ENCODE measurements around the gene ACBD6.

ACBD6 gene

GRCh38 chr1:180253585-180254495 lies 248.5 kb downstream of the ACBD6 start:
- DNase-seq = no peak

GRCh38 chr1:180252638-180253536 lies 249.5 kb downstream of the ACBD6 start:
- peak; percentile 84 for DNase-seq

DNA sequence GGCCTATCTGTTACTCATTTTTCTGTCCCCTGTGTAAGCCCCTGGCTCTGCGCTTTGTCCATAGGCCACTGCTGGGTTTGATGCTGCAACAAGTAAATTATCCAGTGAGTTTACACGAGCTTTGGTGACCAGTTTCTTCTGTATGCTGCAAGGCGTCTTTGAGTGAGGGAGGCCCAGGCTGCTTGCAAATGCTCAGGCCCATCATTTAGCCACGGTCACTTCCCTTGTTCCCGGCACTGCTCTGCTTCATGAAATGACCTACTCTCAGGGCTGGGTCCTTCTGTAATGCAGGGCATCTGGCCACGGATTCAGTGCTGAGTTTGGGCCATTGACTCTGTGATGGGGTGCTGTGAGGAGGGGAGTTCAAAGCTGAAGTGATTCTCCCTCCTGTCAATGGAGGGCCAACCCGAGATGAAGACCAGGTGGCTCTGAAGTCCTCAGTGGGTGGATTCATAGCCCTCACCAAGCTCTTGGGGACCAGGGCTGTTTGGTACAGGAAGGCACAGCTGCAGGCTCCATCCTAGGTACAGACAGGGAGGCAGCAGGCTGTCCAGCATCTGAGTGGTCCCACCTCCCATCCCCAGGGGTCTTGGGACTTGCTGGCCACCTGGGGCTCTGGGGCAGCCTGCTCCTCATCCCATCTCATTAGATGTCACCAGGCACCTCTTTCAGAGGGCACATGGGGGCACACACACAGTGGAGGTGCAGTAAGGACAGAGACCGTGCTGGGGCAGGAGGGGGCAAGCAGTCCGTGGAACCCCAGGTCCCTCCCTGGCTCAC lies 250.7 kb downstream of the ACBD6 start:
- DNase-seq = no peak

- no peak for DNase-seq
These were observed 251.4 kb downstream of the ACBD6 start for GRCh38 chr1:180250883-180251509.

GRCh38 chr1:180250499-180250770 lies 251.9 kb downstream of the ACBD6 start:
- no peak for DNase-seq

GRCh38 chr1:180249725-180250498 lies 252.5 kb downstream of the ACBD6 start:
- no peak for DNase-seq

DNA sequence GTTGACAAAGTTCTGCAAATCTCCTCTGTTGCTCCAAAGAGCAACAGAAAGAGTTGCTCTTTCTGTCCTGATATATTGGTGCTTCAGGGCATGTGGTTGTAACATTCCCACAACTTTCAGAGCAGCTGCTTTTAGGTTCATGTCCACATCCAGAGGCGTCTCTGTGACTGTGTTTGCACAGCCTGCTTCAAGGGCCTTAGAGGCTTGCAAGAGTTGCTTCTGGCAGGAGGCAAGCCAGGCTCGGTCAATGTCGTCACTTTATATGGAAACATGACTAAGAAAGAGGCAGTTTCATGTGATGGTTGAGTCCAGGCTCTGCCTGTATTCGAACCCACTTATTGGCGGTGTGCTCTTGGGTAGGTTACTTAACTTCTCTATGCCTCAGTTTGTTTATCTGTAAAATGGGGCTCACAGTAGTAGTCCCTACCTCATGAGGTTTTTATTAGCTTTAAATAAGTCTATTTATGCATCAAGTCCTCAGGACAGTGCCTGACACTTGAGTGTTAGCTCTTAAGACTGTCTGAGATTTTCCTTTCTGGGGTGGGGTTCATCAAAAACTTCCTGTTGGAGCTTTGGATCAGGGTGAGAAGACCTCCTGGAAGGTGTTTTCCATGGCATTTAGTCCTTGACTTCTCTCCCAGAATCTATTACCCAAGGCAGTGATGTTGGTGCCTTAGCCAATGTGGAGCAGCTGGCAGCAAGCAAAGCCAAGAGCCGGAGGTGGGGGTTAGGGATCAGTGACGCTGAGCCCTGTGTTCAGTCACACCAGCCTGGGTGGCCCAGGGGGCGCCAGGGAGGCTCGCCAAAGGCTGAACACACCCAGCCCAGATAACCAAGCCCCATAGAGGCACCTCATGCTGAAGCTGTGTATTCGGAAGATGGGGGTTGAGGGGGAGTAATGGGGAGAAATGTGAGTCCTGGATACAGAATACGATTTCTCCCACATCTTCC lies 253.4 kb downstream of the ACBD6 start:
- DNase-seq = peak; percentile 32

GRCh38 chr1:180248176-180248575 lies 254.2 kb downstream of the ACBD6 start:
- no peak for DNase-seq

DNA sequence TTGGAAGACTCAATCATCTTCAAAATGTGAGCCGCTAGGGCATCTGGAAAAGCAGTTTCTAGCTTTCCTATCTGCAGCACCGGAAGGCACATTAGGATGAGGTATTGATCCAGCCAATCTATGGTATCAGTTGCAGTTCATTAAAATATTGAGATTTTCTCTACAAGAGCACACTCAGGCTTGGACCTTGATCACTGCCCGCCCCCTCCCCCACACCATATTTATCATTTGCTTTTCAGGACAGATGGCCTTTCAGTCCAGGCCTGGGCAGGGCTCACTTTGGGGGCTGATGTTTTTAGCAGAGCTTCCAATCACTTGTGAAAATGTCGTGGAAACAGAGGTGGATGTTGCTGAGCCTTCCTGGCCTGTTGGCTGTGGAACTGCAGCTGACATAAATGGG lies 254.8 kb downstream of the ACBD6 start:
- no peak for DNase-seq

GRCh38 chr1:180247061-180247460 lies 255.3 kb downstream of the ACBD6 start:
- DNase-seq = peak; percentile 25

DNA sequence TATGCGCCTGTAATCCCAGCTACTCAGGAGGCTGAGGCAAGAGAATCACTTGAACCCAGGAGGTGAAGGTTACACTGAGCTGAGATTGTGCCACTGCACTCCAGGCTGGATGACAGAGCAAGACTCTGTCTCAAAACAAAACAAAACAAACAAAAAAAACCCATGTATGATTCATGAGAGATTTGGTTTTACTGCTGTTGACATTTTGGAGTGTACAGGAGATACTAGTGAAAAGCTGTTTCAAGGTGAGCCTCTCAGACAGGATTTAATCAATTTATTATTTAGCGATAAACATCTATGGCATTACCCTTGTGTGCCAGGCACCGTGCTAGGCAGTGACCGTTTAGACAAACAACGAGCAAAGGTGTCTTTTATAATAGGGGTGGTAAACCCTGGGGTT lies 255.8 kb downstream of the ACBD6 start:
- DNase-seq = no peak

DNA sequence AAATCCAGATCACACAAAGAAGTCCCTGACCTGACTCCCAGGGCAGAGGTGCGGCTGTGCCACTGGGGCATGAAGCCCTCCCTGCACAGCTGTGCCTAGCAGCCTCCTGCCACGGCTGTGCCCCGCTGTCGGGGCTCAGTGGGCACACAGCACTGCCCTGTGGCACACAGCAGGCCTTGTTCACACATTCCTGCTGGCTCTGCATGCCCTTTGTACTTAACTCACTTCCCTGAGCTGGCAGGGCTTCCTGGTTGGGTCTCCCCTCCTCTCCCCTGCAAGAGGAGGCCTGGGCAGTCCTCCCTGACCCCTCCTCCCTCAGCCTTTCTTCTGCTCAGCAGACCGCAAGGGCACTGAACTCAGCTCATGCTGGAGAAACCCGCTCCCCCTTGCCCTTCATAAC lies 257.5 kb downstream of the ACBD6 start:
- no peak for DNase-seq

DNA sequence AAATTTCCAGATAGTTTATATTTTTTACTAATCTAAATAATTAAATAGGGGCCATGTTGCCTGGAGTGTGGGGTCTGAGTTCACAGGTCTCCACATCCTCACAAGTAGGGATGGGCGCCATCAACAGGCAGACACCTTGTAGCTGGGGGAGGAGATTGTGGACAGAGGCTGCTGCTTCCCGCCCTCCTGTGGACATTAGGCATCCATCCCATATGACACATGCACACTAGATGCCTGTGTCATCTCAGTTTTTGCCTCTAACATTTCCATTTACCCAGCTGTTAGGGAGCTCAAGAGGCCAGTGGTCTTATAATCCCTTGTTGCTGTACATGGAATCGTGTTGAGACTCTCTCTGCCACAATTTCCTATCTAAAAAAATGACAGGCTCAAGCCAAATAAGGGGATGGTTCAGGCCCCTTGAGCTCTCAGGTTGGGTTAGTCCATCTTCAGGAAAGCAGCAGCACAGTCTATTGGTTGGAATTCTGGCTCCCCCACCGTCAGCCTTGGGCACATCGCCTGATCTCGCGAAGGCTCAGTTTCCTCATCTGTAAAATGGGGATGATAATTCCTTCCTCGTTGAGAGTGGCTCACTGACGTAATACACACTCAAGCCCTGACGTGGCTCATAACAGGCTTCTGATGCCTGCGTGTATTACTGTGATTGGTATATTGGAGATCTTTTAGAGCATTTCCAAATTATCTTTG lies 258.7 kb downstream of the ACBD6 start:
- DNase-seq = no peak

- DNase-seq = no peak
These were observed 260.4 kb downstream of the ACBD6 start for GRCh38 chr1:180241716-180242544.

DNA sequence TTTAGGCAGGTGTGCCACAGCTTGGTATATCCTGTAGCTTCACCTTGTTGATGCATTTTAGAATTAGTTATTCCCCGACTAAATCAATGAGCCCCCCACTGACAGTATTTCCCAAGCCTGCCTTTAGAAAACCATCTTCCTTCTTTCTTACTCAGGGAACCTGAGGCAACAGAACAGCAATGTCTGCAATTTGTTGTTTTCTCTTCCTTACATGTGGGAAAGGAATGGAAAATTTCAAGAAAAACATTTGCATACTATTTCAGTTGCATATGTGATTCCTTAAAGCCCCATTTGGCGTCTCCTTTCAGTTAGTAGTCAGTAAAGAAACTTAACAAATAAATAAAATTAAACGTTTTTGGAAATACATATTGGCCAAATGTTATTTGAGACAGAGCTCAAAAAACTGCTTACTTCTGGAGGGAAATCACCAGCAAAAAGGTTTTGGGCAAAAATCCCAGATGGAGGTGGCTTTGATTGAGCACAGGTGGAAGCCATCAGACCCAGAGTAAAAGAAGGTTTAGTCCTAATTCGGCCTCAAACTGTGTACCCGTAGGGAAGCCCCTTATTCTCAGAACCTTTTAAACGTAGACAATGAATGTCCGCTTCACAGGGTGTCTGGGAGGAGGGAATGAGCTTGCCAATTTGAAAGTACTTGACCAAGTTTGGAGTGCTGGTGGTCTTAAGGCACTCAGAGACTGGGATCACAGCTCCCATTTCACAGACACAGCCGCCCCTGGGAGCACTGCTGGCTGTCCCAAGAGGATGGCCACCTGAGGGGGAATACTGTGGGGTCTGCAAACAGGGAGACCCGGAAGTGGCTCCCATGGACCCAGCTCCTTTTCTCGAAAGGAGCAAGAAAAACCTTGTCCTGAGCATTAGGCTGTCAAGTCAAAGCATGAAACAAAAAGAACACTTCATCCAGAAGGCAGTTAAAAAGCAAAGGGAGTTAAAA lies 263.0 kb downstream of the ACBD6 start:
- no peak for DNase-seq

DNA sequence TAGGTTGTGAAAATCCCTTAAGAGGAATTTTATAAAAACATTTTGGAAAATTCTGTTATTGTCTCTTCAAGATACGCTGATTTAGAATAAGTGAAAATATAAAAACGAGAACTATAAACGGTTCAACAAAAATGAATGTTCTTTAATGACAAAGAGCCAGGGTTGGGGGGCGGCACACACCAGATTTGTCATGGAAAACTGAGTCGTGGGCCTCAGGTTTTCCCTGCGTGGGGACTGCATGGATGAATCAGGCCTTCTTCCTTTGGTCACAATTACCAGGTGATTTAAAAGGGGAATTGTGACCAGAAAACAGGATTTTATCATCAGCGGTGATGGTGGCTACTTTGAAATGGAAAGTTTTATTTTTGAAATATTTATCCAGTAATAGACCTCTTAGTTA lies 263.7 kb downstream of the ACBD6 start:
- no peak for DNase-seq

Data from activated CD4-positive, alpha-beta T cell treated with anti-CD3 and anti-CD28 coated beads, Interleukin-2, Interleukin-6, amounts not matched to agents 100 ng/mL and 50 ng/mL, durations not matched to agents 16 hours and 8 hours (primary cell).